HUES64 (cell line): Measurements from ENCODE around the gene MDFI.

Experiments
- H3K27ac ChIP-seq: 2 replicates; pipeline ENCODE4 v1.7.0; 2013; ENCODE audit warnings: low read depth, low read length, inconsistent platforms
- H3K27me3 ChIP-seq: 2 replicates; pipeline ENCODE4 v1.6.1; 2013; ENCODE audit warnings: mild to moderate bottlenecking, low read length; ENCODE audit not compliant: insufficient read depth
- H3K36me3 ChIP-seq: 2 replicates; pipeline ENCODE4 v1.6.1; 2013; ENCODE audit warnings: mild to moderate bottlenecking, low read length; ENCODE audit not compliant: insufficient read depth
- H3K4me1 ChIP-seq: 2 replicates; pipeline ENCODE4 v1.6.1; 2013; ENCODE audit warnings: mild to moderate bottlenecking, low read length, moderate library complexity; ENCODE audit not compliant: insufficient read depth
- H3K4me3 ChIP-seq: 2 replicates; pipeline ENCODE4 v1.5.1; 2013; ENCODE audit warnings: mild to moderate bottlenecking, low read length, moderate library complexity
- H3K9ac ChIP-seq: 2 replicates; pipeline ENCODE4 v1.6.1; 2013; ENCODE audit warnings: mild to moderate bottlenecking, low read depth, low read length
- H3K9me3 ChIP-seq: 2 replicates; pipeline ENCODE4 v1.6.1; 2013; ENCODE audit warnings: low read depth, low read length; ENCODE audit not compliant: insufficient read depth
- WGBS: fragments of 150-250, 120-280 bp; methylation state at CpG from one replicate; pipeline ENCODE4 v1.1.7; 2013; ENCODE audit warnings: missing lambda C conversion rate; 5-methylcytosine and 5-hydroxymethylcytosine counted together

MDFI gene

GRCh38 chr6:41692080-41692675, 53.9 kb downstream of the MDFI start:
- Histone ChIP-seq H3K4me3 (no peak overlapping the region), H3K9me3 (no peaks in the 10 kb centered on the region), H3K4me1 (peaks cover 9% of the 10 kb centered on the region; the same call in 1 of the 2 replicates), H3K27ac (no peak overlapping the region), H3K36me3 (no peaks in the 10 kb centered on the region), H3K27me3 (no peaks in the 10 kb centered on the region), H3K9ac (no peak overlapping the region)

GRCh38 chr6:41692730-41693129, 54.5 kb downstream of the MDFI start:
- 92% methylated on average over 2 of the region's 2 CpGs for WGBS
- no peaks in the 10 kb centered on the region for H3K27me3 ChIP-seq
- no peaks in the 10 kb centered on the region for H3K36me3 ChIP-seq
- H3K27ac ChIP-seq, result no peak overlapping the region
- H3K9ac ChIP-seq, result no peak overlapping the region
- no peaks in the 10 kb centered on the region for H3K9me3 ChIP-seq
- H3K4me3 ChIP-seq, result no peak overlapping the region
- H3K4me1 ChIP-seq, result peaks cover 7% of the 10 kb centered on the region; the same call in 1 of the 2 replicates

DNA sequence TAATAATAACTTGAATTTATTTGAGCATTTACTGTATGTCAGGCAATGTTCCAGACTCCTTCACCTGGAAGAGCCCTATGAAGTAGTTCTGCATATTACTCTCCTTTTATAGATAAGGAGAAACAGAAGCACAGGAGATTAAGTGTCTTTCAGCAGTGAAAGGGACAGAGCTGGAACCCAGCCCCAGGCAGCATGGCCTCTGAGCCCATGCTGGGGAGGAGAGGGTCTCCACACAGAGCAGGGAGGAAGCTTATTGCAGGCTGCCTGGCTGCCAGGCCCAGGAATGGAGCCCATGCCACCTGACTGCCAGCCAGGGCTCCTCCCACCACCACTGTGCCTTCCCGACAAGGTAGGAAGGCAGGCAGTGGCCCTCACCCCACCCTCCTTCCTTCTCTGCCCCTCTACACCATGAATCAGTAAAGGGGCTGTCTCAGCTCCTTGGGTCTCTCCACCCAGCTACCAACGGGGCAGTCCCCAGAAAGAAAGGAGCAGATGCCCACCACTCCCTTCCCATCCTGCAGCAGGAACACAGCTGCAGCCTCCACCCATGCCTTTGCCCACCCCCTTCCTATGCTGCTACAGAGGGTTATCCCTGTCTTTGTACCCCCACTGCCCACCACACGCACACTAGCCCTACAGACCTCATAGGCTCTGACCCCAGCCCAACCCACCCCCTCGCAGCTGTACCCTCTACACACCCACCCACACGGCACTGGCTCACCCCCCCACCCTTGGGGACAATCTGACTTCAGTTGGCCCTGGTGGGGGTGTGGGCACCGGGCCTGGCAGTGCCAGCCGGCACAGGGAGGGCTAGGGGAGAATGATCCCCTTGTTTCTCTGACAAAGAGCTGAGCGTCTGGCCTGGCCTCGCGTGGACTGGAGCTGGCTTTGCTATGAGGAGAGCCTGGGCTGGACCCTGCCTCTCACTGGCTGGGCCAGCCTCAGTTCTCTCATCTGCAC, 55.3 kb downstream of the MDFI start:
- Histone ChIP-seq H3K4me1 (no peaks in the 10 kb centered on the region), H3K9ac (no peak overlapping the region), H3K27me3 (no peaks in the 10 kb centered on the region), H3K27ac (no peak overlapping the region), H3K4me3 (no peak overlapping the region), H3K9me3 (no peaks in the 10 kb centered on the region), H3K36me3 (no peaks in the 10 kb centered on the region)
- WGBS, result 82% methylated on average over 9 of the region's 10 CpGs

- 85% methylated on average over 6 of the region's 6 CpGs for WGBS
- Histone ChIP-seq H3K27ac (no peak overlapping the region), H3K27me3 (no peaks in the 10 kb centered on the region), H3K4me1 (no peaks in the 10 kb centered on the region), H3K9me3 (no peaks in the 10 kb centered on the region), H3K4me3 (no peak overlapping the region), H3K36me3 (no peaks in the 10 kb centered on the region), H3K9ac (no peak overlapping the region)
Measured at GRCh38 chr6:41694815-41695526, 56.7 kb downstream of the MDFI start.

GRCh38 chr6:41695825-41696224, 57.6 kb downstream of the MDFI start:
- H3K9me3 ChIP-seq, result no peaks in the 10 kb centered on the region
- no peaks in the 10 kb centered on the region for H3K36me3 ChIP-seq
- no peak overlapping the region for H3K4me3 ChIP-seq
- H3K27me3 ChIP-seq, result no peaks in the 10 kb centered on the region
- WGBS, result 82% methylated on average over 6 of the region's 6 CpGs
- peaks cover 5% of the 10 kb centered on the region; the same call in 1 of the 2 replicates for H3K4me1 ChIP-seq
- H3K27ac ChIP-seq, result no peak overlapping the region
- no peak overlapping the region for H3K9ac ChIP-seq

DNA sequence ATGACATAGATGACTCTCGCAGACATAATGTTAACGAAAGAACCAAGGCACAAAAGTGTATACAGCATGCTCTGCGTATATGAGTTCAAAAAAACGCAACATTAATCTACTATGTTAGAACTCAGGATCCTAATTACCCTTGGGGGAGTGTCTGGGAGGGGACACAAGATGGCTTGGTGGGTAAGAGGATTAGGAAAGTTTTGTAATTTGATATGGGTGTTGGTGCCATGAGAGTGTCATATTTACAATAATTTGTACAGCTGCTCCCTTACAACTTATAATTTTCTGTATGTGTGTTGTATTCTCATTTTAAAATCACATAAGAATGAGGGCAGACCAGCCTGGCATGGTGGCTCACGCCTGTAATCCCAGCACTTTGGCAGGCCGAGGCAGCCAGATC, 58.5 kb downstream of the MDFI start:
- Histone ChIP-seq H3K36me3 (no peaks in the 10 kb centered on the region), H3K27ac (no peak overlapping the region), H3K9ac (no peak overlapping the region), H3K9me3 (no peaks in the 10 kb centered on the region), H3K4me3 (no peak overlapping the region), H3K27me3 (no peaks in the 10 kb centered on the region), H3K4me1 (peaks cover 6% of the 10 kb centered on the region; the same call in 1 of the 2 replicates)
- WGBS, result 95% methylated on average over 6 of the region's 6 CpGs

DNA sequence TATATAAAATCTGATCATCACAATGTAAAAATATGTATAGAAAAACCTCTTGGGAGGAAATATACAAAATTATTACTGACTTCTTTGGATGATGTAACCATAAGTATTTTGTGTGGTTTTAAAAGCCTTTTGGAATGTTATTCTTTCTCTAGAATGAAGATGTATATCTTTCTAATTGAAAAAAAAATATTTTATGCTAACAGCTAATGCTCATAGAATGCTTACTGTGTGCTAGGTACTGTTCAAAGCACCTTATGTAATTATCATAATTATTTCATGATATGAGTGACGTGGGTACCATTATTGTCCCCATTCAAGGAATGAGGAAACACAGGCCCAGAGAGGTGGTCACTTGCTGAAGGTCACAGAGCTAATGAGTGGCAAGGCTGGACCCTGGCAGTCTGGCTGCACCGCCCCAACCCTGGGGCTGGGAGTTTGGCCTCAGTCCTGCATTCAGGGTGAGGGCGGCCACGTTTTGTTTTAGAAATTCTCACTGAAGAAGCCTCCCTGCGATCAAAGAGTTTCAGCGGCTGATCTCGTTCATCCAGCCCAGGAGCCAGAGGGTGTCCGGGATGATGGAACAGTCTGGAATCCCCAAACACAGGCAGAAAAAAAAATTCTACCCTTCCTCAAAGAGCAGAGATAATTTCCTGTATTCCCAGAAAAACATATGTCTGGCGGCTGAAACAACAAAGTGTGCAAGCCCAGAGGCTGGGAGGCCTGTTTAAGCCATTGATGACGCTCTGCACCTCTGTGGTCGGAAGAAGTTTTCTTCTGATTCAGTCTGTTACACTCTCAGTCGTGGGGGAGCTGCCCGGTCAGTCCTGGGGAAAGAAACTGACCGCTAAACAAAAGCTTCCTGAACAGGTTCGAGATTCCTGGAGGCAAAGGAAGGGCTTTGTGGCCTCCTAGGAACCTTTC, 59.9 kb downstream of the MDFI start:
- Histone ChIP-seq H3K27ac (no peak overlapping the region), H3K27me3 (no peaks in the 10 kb centered on the region), H3K4me1 (peaks cover 6% of the 10 kb centered on the region; the same call in 1 of the 2 replicates), H3K36me3 (no peaks in the 10 kb centered on the region), H3K9me3 (no peaks in the 10 kb centered on the region), H3K9ac (no peak overlapping the region), H3K4me3 (no peak overlapping the region)
- WGBS, result 82% methylated on average over 15 of the region's 15 CpGs

DNA sequence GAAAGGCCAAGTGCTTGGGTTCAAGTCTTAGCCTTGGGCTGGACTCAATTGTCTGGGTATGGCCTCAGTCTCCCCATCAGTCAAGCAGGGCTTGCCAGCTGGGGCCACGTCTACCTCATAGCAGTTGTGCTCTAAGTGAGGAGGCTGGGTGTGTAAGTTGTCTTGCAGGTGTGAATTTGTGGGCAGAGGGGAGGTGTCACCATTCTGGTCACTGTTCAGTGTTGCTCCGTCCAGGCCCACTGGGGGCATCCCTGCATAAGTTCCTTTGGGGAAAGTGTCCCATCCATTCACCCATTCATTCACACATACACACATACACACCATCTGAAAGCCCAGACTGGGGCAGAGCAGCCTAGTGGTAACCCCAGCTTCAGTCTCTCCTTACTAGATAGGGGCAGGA, 60.8 kb downstream of the MDFI start:
- Histone ChIP-seq H3K36me3 (no peaks in the 10 kb centered on the region), H3K4me1 (peaks cover 6% of the 10 kb centered on the region; the same call in 1 of the 2 replicates), H3K27me3 (no peaks in the 10 kb centered on the region), H3K9me3 (no peaks in the 10 kb centered on the region), H3K9ac (no peak overlapping the region), H3K4me3 (no peak overlapping the region), H3K27ac (no peak overlapping the region)
- 86% methylated on average over 2 of the region's 2 CpGs for WGBS

GRCh38 chr6:41700463-41701347, 62.4 kb downstream of the MDFI start:
- Histone ChIP-seq H3K4me1 (peaks cover 6% of the 10 kb centered on the region; the same call in 1 of the 2 replicates), H3K4me3 (no peak overlapping the region)

More at GRCh38 chr6:41700463-41701347, 62.4 kb downstream of the MDFI start:
- Histone ChIP-seq H3K9me3 (no peaks in the 10 kb centered on the region), H3K27me3 (no peaks in the 10 kb centered on the region), H3K36me3 (no peaks in the 10 kb centered on the region), H3K27ac (no peak overlapping the region), H3K9ac (no peak overlapping the region)
- 61% methylated on average over 20 of the region's 20 CpGs for WGBS
